HG02571 (cell line): Measurements from ENCODE around the gene SLC24A4.

Experiments
- ATAC-seq: cut with Tn5 transposase; IDR thresholded peaks from one replicate; pipeline ENCODE4 v1.9.1; 2021; ENCODE audit warnings: mild to moderate bottlenecking, moderate library complexity; ENCODE audit not compliant: unreplicated experiment

Gene SLC24A4

DNA sequence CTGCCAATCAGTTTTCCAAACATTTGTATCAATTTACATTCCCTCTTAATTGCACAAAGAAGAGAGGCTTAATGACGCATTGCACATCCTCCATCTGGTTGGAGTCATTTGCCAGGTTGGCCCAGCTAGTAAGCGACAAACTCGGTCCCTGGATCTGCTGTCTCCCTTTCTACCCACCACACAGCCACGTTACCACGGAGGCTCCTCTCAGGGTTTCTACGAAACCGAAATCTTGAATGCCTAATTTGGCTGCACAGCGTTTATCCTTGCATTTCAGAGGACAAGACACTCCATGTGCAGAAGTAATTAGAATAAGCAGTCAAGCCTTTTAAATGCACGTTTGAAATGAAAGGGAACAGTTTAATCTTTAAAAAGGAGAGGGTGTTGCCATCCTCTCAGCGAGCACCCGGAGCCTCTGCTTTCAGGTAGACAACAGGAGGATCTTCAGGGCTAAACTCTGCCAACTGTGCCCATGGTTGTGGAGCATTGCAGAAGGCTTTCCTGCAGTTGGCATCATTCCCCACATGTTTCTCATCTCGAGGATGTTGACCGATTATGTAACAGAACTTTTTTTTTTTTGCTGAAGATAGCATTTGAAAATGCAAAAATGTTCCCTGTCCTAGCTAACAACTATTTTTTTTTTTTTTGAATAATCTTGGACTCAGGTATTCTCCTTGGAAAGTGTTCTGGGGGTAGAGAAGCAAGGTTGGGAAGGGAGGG, 37.8 kb downstream of the SLC24A4 start:
- ATAC-seq: no peak

DNA sequence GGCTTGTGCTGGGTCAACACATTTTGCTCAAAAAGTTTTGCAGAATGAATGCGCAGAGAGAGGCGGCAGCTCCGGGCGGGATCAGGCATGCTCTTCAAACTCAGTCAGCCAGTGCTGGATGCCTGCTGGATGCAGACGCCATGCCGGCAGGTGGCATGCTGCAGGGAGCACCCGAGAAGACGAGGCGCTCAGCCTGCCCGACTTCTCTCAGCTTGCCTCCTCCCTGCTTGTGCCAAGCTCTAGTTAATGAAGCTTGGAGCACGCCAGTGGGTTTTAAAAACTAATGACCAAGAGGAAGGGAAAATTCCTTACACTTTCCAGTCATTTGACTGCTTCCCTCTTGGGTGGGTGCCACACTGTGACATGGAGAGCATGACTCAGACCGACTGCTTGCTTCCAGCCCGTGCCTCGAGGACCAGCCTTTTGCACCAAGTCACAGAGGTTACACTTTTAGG, 39.8 kb downstream of the SLC24A4 start:
- no peak for ATAC-seq

DNA sequence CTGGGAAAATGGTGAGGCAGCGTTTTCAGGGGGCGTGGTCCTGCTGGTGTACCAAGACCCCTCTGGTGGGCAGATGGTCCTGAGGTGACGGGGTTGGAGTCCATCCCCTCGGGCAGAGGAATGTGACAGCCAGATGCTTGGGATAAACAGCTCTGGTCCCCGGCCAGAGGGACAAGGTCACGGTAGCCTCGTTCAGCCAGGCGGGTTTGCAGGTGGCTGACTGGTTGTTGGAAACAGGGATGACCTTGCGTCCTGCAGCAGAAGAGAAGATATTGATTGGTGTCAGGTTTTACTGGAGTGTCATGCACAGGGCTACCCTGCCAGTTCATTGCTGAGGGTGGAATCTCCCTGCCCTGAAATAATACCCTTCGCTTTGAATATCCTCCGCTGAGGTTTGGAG, 43.3 kb downstream of the SLC24A4 start:
- no peak for ATAC-seq

DNA sequence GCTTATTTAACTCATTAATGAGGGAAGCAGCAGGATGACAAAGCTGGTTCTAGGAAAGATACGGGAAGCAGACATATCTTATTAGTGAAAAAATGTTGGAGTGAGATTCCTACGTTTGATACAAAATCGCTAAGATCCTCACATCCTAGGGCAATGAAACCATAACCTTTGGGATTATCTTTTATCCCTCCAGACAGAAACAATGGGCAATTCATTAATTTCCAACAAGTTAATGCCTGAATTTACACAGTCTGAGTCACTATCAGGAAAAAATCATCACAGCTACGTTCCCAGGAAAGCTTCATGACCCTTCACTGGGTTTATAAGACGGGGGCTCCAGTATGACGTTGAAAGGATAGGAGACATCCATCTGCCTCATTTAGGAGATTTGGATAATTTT, 45.0 kb downstream of the SLC24A4 start:
- ATAC-seq: no peak

DNA sequence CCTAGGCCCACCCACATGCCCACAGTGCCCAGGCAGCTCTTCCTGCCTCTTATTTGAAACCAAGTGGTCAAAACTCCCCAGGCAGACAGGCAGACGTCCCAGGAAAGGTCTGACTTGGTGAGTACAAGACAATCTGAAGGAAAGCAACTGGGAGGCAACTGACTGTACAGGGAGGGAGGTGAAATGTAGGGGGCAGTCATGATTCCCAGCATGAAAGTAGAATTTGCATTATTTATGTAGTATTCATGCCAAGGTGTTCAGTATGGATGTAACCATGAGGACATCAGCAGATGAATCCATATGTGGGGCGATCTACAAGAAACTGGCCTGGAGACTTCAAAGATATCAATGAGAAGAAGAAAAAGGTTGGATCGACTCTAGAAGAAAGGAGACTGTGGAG, 46.1 kb downstream of the SLC24A4 start:
- ATAC-seq: no peak

DNA sequence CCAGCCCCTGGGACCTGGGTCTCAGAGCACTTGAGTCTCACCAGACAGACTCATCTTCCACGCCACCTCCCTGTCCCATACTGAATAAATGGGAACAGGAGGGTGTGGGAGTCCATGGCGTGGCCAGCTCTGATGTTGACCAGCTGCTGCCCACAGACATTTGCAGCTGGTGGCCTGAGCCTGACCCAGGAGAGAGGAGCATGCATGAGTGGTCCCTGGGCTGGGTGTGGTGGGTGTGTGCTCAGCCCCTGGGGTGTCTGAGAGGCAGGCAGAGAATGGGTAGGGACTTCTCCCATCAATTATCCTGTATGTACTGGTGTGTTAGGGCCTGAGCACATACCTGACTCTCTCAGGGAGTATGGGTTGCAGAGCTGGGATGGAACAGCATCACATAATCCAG, 49.3 kb downstream of the SLC24A4 start:
- ATAC-seq: no peak

DNA sequence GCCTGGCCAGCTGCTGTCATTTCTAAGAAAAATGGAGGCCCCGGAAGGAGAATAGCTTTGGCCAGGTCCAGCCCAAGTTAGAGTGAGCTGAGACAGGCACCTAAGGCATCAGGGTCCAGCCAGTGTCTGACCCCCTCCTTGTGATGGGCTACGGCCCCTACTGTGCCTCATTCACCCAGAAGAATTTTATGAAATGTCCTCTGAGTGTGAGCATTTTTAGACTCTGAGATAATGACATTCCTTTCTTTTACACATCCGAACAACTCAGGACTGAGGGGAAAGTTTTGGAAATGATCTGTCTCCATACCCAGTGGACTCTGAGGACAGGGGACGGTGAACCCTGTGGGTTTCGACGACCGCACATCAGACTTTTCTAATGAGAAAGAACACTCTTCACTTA, 50.4 kb downstream of the SLC24A4 start:
- ATAC-seq: no peak

DNA sequence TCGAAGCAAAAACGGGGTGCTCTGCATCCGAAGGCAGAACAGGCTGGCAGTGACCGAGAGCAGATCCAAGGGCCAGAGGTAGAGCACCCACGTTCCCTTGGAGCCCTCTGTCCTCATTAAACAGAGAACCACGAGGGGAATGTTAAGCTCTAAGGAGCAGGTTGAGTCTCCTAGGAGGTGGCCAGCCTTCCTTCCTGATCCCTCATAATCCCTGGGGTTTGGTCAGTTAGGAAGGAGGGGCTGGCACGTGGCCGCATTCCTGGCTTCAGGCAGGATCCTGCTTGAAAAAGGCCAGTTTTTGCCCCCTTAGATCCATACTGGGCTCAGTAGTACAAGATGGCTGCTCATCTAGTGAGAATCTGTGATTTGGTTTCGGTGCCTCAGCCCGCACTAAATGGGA, 57.2 kb downstream of the SLC24A4 start:
- no peak for ATAC-seq

DNA sequence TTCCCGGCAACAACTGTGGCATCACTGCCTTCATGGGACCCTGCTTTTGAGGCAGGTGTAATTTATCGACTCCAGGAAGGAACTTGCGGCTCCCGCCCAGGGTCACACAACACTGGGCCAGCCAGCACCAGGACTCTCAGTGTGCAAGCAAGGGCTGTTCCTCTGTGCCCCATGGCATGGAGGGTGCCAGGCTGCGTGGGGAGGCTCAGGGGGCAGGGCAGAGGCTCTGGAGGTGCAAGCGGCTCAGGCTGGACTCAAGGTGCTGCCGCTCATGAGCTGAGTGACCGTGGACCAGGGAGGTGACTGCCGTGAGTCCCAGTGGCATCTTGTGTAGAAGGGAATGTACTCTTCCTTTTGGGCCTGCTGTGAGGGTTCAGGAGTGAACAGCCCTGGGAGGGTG, 57.6 kb downstream of the SLC24A4 start:
- ATAC-seq: no peak

DNA sequence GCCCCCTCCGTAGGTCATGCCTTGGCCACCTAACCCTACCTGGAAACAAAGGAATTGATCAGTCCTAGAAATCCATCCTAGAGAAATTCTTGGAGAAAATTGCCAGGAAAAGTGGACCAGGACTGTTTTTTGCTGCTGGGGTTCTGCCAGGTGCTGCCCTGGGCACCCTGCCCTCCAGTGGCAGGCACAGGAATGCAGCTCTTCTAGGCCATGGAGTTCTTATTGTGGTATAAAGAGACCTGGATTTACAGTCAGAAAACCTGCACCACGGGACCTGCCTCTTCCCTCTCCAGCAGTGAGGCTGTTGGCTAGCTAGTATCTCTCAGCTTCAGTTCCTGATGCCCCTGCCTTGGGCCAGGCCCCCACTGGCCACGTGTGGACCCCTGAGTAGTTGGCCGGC, 59.7 kb downstream of the SLC24A4 start:
- ATAC-seq: no peak

DNA sequence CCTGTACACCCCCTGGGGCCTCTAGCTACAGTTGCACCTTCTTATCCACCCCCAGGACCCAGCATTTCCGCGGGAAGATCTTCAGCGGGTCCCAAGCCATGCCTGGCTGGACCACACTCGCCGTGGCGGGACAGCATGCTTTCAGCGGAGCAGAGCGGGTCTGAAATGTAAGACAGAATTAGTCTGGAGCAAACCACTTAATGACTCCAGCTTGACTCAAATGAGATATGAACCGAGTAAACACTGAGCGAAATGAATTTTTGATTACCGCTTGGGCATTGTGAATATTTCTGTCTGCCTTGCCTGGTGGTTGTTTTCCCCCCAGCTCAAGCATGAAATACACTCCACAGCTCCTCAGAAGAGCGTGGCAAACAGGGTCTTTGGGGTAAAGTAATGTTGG, 60.8 kb downstream of the SLC24A4 start:
- ATAC-seq: no peak

DNA sequence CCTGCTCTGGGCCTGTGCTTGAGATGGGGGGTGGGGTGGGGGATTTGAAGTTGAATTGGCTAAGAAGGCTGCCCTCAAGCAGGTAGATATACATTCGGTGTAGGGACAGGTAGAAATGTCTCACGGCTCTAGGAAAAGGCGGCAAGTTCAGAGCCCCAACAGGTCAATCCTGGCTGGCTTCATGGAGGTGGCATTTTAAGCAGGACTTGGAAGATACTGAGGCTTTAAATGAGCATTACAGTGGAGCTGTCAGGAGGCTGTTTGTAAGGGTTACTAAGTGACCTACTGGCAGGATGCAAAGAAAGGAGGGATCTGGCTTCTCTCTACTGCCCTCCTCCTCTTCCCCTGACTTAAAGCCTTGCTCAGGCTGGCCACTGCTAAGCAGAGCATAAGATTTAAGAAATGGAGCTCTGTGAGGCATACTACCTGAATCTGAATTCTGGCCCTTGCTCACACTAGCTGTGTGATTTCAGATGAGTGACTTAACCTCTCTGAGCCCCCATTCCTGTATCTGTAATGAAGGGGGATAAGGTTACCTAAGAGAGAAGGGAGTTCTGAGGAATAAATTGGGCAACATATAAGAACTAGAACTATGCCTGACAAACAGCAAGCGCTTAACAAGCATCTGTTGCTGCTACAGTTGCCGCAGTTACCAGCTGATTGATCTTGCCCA, 61.6 kb downstream of the SLC24A4 start:
- no peak for ATAC-seq

DNA sequence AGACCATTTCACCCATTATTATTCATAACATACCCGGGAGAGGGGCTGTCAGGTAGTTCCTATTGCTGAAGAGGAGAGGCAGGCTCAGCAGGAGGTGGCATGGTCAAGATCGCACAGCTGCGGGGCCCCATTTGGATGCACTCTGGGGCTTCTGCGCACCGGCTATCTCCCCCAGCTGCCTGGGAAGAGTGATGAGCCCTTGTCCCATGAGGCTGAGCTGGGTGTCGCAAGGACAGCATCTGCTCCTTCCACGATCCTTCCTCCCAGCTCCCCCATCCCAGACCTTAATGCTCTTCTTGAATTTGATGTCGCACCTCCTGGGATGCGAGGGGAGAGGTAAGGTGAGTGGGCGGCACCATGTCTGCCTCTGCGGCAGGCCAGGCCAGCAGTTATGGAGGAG, 62.6 kb downstream of the SLC24A4 start:
- ATAC-seq: no peak

DNA sequence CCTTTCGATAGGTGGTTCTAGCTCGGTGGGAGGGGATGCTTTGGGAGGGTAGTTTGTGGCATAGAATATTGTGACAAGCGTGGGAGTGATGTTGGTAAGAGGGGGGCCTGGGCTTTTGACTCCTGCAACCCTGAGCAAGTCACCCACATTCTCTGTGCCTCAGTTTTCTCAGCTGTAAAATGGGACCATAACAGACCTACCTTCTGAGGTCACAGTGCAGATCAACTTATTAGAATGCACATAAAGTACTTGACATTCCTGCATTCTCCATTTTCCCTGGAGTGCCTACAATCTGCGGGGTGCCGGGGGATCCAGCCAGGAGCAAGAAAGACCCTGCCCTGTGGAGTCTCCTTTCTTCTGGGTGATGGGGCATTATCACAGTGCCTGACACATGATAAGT, 63.2 kb downstream of the SLC24A4 start:
- no peak for ATAC-seq

DNA sequence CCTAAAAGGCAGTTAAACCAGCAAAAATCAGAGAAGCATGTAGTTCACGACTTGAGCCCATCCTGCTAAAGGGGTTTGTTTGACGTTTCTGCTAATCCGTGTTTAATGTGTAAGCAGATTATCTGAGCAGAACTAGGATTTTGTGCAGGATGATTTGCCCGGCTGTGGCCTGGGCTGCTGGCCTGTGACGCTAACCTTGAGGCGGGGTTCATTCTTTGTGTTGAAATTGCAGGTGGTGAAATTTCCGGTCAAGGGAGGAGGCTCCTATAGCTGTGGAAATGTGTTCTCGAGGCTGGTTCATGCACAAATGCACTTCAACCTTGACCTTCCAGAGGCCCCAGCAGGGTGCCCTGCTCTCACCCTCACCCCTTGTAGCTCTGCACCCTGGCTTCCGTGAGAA, 63.7 kb downstream of the SLC24A4 start:
- no peak for ATAC-seq

DNA sequence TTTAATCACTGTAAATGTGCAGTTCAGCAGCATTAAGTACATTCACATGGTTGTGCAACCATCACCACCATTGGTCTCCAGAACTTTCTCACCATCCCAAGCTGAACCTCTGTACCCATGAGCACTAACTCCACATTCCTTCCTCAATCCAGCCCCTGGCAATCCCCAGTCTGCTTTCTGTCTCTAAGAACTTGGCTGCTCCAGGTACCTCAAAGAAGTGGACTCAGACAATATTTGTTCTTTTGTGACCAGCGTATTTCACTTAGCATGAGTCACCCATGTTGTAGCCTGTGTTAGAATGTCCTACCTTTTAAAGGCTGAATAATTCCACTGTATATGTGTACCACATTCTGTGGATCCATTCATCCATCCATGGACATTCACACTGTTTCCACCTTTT, 64.6 kb downstream of the SLC24A4 start:
- ATAC-seq: no peak

DNA sequence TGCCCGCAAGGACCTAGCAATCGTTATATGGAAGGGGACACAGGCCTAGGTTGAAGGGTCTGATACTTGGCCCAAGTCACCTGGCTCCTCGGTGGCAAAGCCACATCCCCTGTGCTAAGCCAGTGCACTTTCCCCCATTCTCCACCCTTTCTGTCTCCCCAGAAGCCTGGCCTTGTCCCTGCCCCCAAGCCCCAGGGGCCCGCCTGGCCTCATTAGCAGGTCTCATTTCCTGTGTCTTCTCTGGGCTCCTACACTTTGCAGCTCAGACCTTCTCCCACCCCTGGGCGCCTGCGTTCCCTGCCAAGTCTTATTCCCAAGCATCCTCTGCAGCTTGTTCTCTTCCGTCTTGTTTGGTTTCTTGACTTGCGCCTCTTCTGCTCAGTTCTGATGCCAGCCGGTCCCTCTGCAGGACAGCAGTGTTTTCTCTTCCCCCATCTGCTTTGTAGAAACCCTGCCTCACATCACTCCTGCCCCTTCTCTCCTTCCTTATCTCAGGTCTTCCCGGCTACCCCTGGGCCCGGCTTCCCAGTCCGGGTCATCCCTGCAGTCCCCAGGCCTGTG, 66.7 kb downstream of the SLC24A4 start:
- no peak for ATAC-seq

DNA sequence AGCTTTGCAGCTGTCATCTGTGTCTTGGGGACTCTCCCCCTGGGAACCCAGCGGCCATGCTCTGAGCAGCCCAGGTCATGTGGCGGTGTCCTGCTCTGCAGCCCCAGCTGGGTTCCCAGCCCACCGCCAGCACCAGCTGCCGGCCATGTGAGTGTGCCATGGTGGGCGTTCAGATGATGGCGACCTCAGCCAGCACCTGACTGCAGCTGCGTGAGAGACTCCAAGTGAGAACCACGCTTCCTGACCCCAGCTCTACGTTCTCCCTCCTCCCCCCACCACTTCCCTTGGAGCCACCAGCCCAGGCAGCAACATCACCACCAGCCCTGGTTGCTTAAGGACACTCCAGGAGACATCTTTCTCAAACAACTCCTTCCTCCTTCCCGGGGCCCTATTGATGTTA, 68.8 kb downstream of the SLC24A4 start:
- ATAC-seq: no peak

DNA sequence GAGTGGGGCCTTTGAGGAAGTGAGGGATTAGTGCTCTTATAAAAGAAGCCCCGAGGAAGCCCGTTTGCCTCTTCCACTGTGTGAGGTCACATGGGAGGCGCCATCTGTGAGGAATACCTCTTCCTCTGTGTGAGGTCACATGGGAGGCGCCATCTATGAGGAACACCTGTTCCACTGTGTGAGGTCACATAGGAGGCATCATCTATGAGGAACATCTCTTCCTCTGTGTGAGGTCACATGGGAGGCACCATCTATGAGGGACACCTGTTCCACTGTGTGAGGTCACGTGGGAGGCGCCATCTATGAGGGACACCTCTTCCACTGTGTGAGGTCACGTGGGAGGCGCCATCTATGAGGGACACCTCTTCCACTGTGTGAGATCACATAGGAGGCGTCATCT, 69.7 kb downstream of the SLC24A4 start:
- ATAC-seq: no peak

DNA sequence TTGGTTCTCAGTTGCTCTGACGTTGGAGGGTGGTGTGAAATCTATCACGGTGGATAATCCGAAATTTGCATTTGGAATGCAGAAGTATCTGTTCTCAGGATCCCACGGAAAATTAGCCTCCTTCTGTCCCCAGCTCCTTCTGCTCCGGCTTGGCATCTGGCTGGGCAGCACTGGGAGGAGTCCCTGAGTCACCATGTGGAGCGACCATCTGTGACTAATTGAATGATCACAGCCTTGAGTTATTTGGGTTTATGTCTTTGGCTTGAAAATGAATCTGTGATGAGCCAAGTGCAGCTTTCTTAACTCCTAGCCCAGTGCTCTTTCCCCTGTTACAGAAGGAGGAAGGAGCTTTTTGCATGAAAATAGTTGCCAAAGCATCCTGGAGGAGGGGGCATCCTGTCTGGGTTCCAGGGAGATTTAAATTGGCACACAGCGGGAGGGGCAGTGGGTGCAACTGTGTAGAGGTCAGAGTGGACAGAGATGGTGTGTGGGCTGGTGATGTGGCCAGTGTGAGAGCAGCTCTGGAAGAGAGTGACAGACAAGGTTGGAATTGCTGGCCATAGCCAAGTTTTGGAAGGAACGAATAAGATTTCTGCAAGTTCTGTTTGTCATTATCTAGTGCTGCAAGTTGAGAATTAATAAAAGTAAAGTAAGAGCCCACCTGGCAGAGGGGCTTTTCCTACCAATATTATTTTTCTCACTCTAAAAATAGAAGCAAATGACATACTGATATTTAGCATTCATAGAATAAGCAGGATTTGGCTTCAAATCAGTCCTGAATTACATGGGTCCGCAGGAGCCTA, 74.4 kb downstream of the SLC24A4 start:
- no peak for ATAC-seq

DNA sequence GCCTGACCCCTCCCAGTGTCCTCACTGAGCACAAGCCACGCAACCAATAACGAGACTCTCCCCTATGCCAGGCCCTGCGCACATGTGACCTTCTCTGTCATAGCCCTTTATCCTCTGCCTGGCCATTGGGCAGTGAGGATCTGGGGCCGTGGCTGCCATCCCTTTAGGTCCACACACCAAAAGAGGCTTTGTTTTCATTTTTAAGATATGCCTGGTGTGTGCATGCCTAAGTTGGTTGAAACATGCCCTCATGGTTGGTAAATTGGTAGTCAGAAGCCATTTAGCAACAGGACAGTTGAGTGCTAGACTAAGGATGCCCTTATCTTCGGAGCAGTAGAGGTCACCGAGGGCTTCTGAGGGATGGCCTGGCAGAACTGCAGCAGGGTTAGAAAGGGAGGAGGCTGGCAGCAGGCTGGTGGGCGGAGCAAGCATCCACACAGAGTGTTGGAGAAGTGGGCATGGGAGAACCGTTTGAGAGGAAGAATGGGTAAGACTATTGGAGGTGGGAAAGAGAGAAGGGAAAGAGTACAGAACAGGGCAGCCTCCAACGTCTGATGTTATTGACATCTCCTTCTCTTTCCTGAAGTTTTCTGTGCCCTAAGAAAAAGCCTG, 75.1 kb downstream of the SLC24A4 start:
- no peak for ATAC-seq
